ENCODE measurements around the gene PTGER3.

DNA sequence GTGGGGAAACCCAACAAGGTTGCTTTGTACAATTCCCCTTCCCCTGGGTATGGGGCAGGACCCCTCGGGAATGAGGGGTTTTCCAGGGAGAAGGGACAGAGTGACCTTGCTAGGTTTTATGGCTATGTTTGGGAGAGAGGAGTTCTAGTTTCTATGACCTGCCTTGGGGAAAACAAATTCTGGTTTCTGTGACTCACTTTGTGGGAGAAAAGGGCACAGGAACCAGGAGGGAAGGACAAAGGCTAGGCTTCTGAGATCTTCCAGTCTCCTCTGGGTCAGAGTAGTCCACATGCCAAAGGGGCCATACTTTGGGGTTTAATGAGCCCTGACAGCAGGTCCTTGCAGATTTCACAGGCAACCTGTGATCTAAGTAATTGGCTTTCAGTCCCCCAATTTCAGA, 5.5 kb upstream of the PTGER3 start:
- TF ChIP-seq, protein P1, sequence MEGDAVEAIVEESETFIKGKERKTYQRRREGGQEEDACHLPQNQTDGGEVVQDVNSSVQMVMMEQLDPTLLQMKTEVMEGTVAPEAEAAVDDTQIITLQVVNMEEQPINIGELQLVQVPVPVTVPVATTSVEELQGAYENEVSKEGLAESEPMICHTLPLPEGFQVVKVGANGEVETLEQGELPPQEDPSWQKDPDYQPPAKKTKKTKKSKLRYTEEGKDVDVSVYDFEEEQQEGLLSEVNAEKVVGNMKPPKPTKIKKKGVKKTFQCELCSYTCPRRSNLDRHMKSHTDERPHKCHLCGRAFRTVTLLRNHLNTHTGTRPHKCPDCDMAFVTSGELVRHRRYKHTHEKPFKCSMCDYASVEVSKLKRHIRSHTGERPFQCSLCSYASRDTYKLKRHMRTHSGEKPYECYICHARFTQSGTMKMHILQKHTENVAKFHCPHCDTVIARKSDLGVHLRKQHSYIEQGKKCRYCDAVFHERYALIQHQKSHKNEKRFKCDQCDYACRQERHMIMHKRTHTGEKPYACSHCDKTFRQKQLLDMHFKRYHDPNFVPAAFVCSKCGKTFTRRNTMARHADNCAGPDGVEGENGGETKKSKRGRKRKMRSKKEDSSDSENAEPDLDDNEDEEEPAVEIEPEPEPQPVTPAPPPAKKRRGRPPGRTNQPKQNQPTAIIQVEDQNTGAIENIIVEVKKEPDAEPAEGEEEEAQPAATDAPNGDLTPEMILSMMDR (IDR thresholded peaks at IDR 0.05; ENCODE audit: low read depth, low read length) = no peak
- no peak for TF ChIP-seq EZH2phosphoT487 (IDR thresholded peaks at IDR 0.05; ENCODE audit: low read depth)
